A549 (cell line): ENCODE results near the gene CAMK4. TPM values are rescaled to one million over a fixed set of nuclear protein-coding genes. Genes with fewer than 3 reads are reported as not detected.

Source experiments
- ATAC-seq, 2 experiments: fragments of 200-7000 bp in 1 of 2; fragments of >200 bp in 1 of 2; cut with Nextera tagmentation in 1 of 2; cut with Tn5 transposase in 1 of 2; 3 replicates each; pipeline versions ENCODE4 v1.8.0 to v1.9.1; 2018 to 2020; ENCODE audit warnings: mild to moderate bottlenecking in 1 of 2, moderate library complexity in 1 of 2
- CTCF ChIA-PET: fragments of 300-600 bp; sonication (Branson Sonifier 250); formaldehyde crosslinking; extraction: SDS; loops from one replicate; lab custom pipeline; 2021; ENCODE audit warnings: antibody characterized with exemption, inconsistent platforms; lab: Yijun Ruan, JAX
- POLR2A ChIA-PET: fragments of 350-600 bp; formaldehyde crosslinking; extraction: SDS; loops from one replicate; lab custom pipeline; 2021; ENCODE audit warnings: antibody characterized with exemption, inconsistent platforms; lab: Yijun Ruan, JAX
- DNase-seq, 2 experiments: peaks; one replicate each; pipeline versions ENCODE4 v3.0.0 to v3.0.0-alpha.2; 2011 to 2016; ENCODE audit warnings: low read depth in 1 of 2, low spot score in 1 of 2
- FAIRE-seq: peaks from 2 replicates; lab custom pipeline; 2011; peaks lifted over from hg19 to GRCh38; lab: Jason Lieb, UNC
- H3K27ac ChIP-seq, 2 experiments: fragments of >200 bp; sonication (Bioruptor Twin); formaldehyde crosslinking; 3 replicates each; pipeline ENCODE4 v1.5.1; 2016 to 2017
- H3K4me1 ChIP-seq: fragments of >200 bp; sonication (Bioruptor Twin); formaldehyde crosslinking; 3 replicates; pipeline ENCODE4 v1.6.1; 2016
- H3K4me2 ChIP-seq: fragments of >200 bp; sonication (Bioruptor Twin); formaldehyde crosslinking; 3 replicates; pipeline ENCODE4 v1.6.1; 2016
- H3K4me3 ChIP-seq: fragments of >200 bp; sonication (Bioruptor Twin); formaldehyde crosslinking; 3 replicates; pipeline ENCODE4 v1.5.1; 2016
- H3K9me3 ChIP-seq: fragments of >200 bp; sonication (Bioruptor Twin); formaldehyde crosslinking; 3 replicates; pipeline ENCODE4 v1.6.1; 2016
- CBX2 ChIP-seq: fragments of 200-600 bp; sonication (generic); IDR thresholded peaks from 2 replicates; pipeline ENCODE4 v1.6.1; 2016; ENCODE audit warnings: low read depth, mild to moderate bottlenecking, borderline replicate concordance
- CHD2 ChIP-seq: fragments of 150-350 bp; IDR thresholded peaks from 2 replicates; pipeline ENCODE4 v1.6.1; 2014; ENCODE audit warnings: low read length; ENCODE audit not compliant: partially characterized antibody
- CTCF ChIP-seq: fragments of >200 bp; sonication (Bioruptor Twin); formaldehyde crosslinking; IDR thresholded peaks from 3 replicates; pipeline ENCODE4 v1.5.1; 2016
- EHF ChIP-seq: fragments of 250-450 bp; sonication (Bioruptor Pico); IDR thresholded peaks from 2 replicates; pipeline ENCODE4 v1.5.0; 2020; ENCODE audit warnings: mild to moderate bottlenecking
- EP300 ChIP-seq, 2 experiments: fragments of >200 bp; sonication (Bioruptor Twin); formaldehyde crosslinking; IDR thresholded peaks; 2 replicates in 1 of 2; 3 replicates in 1 of 2; pipeline ENCODE4 v1.6.1; 2016 to 2017
- FOSB ChIP-seq: fragments of 250-450 bp; sonication (Bioruptor Pico); IDR thresholded peaks from 2 replicates; pipeline ENCODE4 v1.5.0; 2020; ENCODE audit warnings: mild to moderate bottlenecking, moderate library complexity
- FOSL2 ChIP-seq, 2 experiments: fragments of 450-650 bp in 1 of 2; fragments of >200 bp in 1 of 2; sonication (Bioruptor Twin) in 1 of 2; formaldehyde crosslinking; IDR thresholded peaks; 2 replicates each; pipeline versions ENCODE4 v1.5.0 to v1.6.1; 2016 to 2020; ENCODE audit warnings: mild to moderate bottlenecking in 1 of 2, moderate library complexity in 1 of 2
- FOXS1 ChIP-seq: fragments of 250-450 bp; sonication (Bioruptor Pico); IDR thresholded peaks from 2 replicates; pipeline ENCODE4 v1.5.0; 2020; ENCODE audit warnings: mild to moderate bottlenecking, moderate library complexity
- HDAC2 ChIP-seq: fragments of 200-600 bp; sonication (generic); IDR thresholded peaks from 2 replicates; pipeline ENCODE4 v1.6.1; 2016
- HEYL ChIP-seq: fragments of 250-450 bp; sonication (Bioruptor Pico); IDR thresholded peaks from 2 replicates; pipeline ENCODE4 v1.8.0; 2021; ENCODE audit warnings: mild to moderate bottlenecking, moderate library complexity
- HMGXB4 ChIP-seq: fragments of 250-450 bp; sonication (Bioruptor Pico); IDR thresholded peaks from 2 replicates; pipeline ENCODE4 v1.5.0; 2021; ENCODE audit warnings: mild to moderate bottlenecking, moderate library complexity, borderline replicate concordance
- HOXB5 ChIP-seq: fragments of 250-450 bp; sonication (Bioruptor Pico); IDR thresholded peaks from 2 replicates; pipeline ENCODE4 v1.5.0; 2020; ENCODE audit warnings: mild to moderate bottlenecking, moderate library complexity
- JUNB ChIP-seq: fragments of >200 bp; sonication (Bioruptor Twin); formaldehyde crosslinking; IDR thresholded peaks from 2 replicates; pipeline ENCODE4 v1.6.1; 2016
- KDM1A ChIP-seq: fragments of 200-600 bp; sonication (generic); IDR thresholded peaks from 2 replicates; pipeline ENCODE4 v1.6.1; 2016; ENCODE audit warnings: low read depth, mild to moderate bottlenecking
- KDM5A ChIP-seq: fragments of 200-600 bp; sonication (generic); IDR thresholded peaks from 2 replicates; pipeline ENCODE4 v1.6.1; 2016; ENCODE audit warnings: antibody characterized with exemption, mild to moderate bottlenecking
- MAFK ChIP-seq: fragments of 450-650 bp; IDR thresholded peaks from 2 replicates; pipeline ENCODE4 v1.6.1; 2014; ENCODE audit not compliant: partially characterized antibody
- MAZ ChIP-seq: fragments of 150-350 bp; IDR thresholded peaks from 2 replicates; pipeline ENCODE4 v1.6.1; 2014; ENCODE audit warnings: antibody characterized with exemption, low read depth, low read length, borderline replicate concordance
- MYC ChIP-seq: IDR thresholded peaks from 2 replicates; pipeline ENCODE4 v1.6.1; 2012; ENCODE audit warnings: mild to moderate bottlenecking, inconsistent platforms, low read length, improper control_type of control experiment, borderline replicate concordance
- NPAS2 ChIP-seq: fragments of 250-450 bp; sonication (Bioruptor Pico); IDR thresholded peaks from 2 replicates; pipeline ENCODE4 v1.8.0; 2022; ENCODE audit warnings: mild to moderate bottlenecking, moderate library complexity, borderline replicate concordance
- PBX3 ChIP-seq: IDR thresholded peaks from 2 replicates; pipeline ENCODE4 v1.6.1; 2012
- RARB ChIP-seq: fragments of 250-450 bp; sonication (Bioruptor Pico); IDR thresholded peaks from 2 replicates; pipeline ENCODE4 v1.8.0; 2021; ENCODE audit warnings: mild to moderate bottlenecking, moderate library complexity
- RCOR1 ChIP-seq: fragments of 150-350 bp; IDR thresholded peaks from 2 replicates; pipeline ENCODE4 v1.6.1; 2014; ENCODE audit warnings: antibody characterized with exemption, low read length, low read depth
- RFX5 ChIP-seq: fragments of 450-650 bp; IDR thresholded peaks from 2 replicates; pipeline ENCODE4 v1.7.1; 2014; ENCODE audit warnings: antibody characterized with exemption, mild to moderate bottlenecking, moderate library complexity
- SMC3 ChIP-seq: fragments of >200 bp; sonication (Bioruptor Twin); formaldehyde crosslinking; IDR thresholded peaks from 3 replicates; pipeline ENCODE4 v1.6.1; 2018; ENCODE audit warnings: inconsistent platforms
- SREBF2 ChIP-seq: fragments of 450-650 bp; IDR thresholded peaks from 2 replicates; pipeline ENCODE4 v1.6.1; 2014; ENCODE audit warnings: mild to moderate bottlenecking, moderate library complexity
- WGBS: methylation state at CpG from one replicate; pipeline ENCODE4 v1.1.6; 2017; ENCODE audit errors: missing lambda C conversion rate; 5-methylcytosine and 5-hydroxymethylcytosine counted together
- polyA plus RNA-seq, 4 experiments: library from polyadenylated mRNA; depleted of rRNA in 3 of 4; stranded (reverse); fragments of >200 nt; fragmentation: RNase III in 1 of 4; extraction: RNeasy Plus Mini Kit Qiagen cat#74134 plus additional on column Dnase treatment in 1 of 4; gene quantifications; 2 replicates in 3 of 4; 3 replicates in 1 of 4; pipeline ENCODE4 v1.2.3, GENCODE V29; 2011 to 2017
- TF ChIP-seq, protein P1 (sequence below): fragments of 450-650 bp; IDR thresholded peaks from 2 replicates; pipeline ENCODE4 v1.6.1; 2014; ENCODE audit warnings: antibody characterized with exemption

The CAMK4 gene
- polyA plus RNA-seq, 2 of the 4 experiments (the other 2 are of a cell fraction): not detected

DNA sequence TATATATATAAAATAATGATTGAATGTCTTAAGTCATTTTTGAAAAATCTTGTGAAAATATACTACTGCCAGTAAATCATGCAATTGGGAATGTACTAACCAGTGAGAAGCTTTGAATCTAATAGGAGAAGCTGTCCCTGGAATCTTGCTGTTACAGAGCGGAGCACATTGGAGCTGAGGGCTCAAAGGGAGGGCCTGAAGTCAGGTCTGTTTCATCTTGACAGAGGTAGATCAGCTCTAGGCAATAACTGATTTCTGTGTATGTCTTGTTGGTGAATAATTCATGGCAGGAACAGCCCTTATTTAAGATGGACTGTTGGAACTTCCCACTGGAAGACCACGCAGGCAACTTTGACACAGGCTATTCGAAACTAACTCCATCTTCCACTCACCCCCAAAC, 17.5 kb downstream of the CAMK4 start:
- no peak overlapping the region for H3K4me3 ChIP-seq
- no peak overlapping the region for H3K27ac ChIP-seq
- ATAC-seq (no peak), DNase-seq (no peak), FAIRE-seq (no peak)
- no peaks in the 10 kb centered on the region for H3K9me3 ChIP-seq
- H3K4me2 ChIP-seq: no peak overlapping the region
- H3K4me1 ChIP-seq: no peaks in the 10 kb centered on the region
- POLR2A ChIA-PET: no interaction called here
- CTCF ChIA-PET: no interaction called here
- TF ChIP-seq FOSB (CRISPR knock-in tag): no peak
- no peak for TF ChIP-seq RCOR1
- TF ChIP-seq RFX5: no peak
- TF ChIP-seq EHF (CRISPR knock-in tag): no peak
- TF ChIP-seq CBX2: no peak
- TF ChIP-seq FOXS1 (CRISPR knock-in tag): no peak
- TF ChIP-seq CHD2: no peak
- TF ChIP-seq KDM5A: no peak
- TF ChIP-seq HOXB5 (CRISPR knock-in tag): no peak
- TF ChIP-seq JUNB: no peak
- TF ChIP-seq NPAS2 (CRISPR knock-in tag): no peak
- no peak for TF ChIP-seq FOSL2 (IDR thresholded peaks at IDR 0.05)
- TF ChIP-seq FOSL2 (CRISPR knock-in tag; IDR thresholded peaks at IDR 0.05): no peak
- 15% methylated on average over 3 of the region's 3 CpGs for WGBS

DNA sequence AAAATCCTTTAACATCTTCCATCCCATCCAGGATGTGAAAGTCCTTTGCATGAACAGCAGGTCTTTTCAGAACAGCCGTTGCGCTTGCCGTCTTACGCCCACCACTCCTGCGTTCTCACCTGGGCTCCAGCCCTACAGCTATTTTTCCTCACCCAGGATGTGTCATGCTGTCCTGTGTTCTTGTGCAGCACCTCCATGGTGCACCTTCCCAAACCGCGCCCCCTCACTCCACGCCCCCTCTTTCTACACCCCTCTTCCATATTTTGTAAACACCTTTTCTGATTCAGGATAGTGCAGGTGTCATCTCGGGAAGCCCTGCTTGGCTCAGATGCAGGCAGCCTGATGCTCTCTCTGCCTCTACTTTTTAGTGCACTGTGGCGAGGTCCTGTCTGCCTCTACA, 18.4 kb downstream of the CAMK4 start:
- 48% methylated on average over 10 of the region's 10 CpGs for WGBS
- Histone ChIP-seq H3K27ac (no peak overlapping the region), H3K4me2 (no peak overlapping the region), H3K4me1 (no peaks in the 10 kb centered on the region), H3K9me3 (no peaks in the 10 kb centered on the region), H3K4me3 (no peak overlapping the region)
- FAIRE-seq (no peak), ATAC-seq (no peak), DNase-seq (no peak)
- CTCF ChIA-PET: no interaction called here
- TF ChIP-seq HOXB5 (CRISPR knock-in tag) (no peak), PBX3 (no peak), CHD2 (no peak), HDAC2 (no peak), CTCF (no peak), MAZ (no peak), SMC3 (no peak), EHF (CRISPR knock-in tag) (no peak), RARB (no peak), HMGXB4 (CRISPR knock-in tag) (no peak), MYC (no peak), KDM5A (no peak), EP300 (IDR thresholded peaks at IDR 0.05) (no peak), HEYL (no peak), MAFK (no peak), KDM1A (no peak), SREBF2 (no peak)
- TF ChIP-seq, protein P1, sequence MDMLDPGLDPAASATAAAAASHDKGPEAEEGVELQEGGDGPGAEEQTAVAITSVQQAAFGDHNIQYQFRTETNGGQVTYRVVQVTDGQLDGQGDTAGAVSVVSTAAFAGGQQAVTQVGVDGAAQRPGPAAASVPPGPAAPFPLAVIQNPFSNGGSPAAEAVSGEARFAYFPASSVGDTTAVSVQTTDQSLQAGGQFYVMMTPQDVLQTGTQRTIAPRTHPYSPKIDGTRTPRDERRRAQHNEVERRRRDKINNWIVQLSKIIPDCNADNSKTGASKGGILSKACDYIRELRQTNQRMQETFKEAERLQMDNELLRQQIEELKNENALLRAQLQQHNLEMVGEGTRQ: no peak
- POLR2A ChIA-PET: no interaction called here
